Measurements from ENCODE around the gene ZNF732.
"Not testable (repeated sequence)": the region's sequence is repeated elsewhere in the genome, so short reads cannot be mapped to it uniquely, and the experiment has no call there.

GRCh38 chr4:241411-241810, 63.9 kb downstream of the ZNF732 start:
- not testable (repeated sequence) for TF ChIP-seq CTCF (IDR thresholded peaks at IDR 0.05; ENCODE audit: low read length); EZH2 (IDR thresholded peaks at IDR 0.05; ENCODE audit: borderline replicate concordance, low read length)

Data from OCI-LY1 (cell line).